ENCODE data around the gene ARHGAP22. TPM values are rescaled to one million over a fixed set of nuclear protein-coding genes. Genes with fewer than 3 reads are reported as not detected.

Gene ARHGAP22
- total RNA-seq, 1 experiment from 2014 or later: 13.5 TPM

DNA sequence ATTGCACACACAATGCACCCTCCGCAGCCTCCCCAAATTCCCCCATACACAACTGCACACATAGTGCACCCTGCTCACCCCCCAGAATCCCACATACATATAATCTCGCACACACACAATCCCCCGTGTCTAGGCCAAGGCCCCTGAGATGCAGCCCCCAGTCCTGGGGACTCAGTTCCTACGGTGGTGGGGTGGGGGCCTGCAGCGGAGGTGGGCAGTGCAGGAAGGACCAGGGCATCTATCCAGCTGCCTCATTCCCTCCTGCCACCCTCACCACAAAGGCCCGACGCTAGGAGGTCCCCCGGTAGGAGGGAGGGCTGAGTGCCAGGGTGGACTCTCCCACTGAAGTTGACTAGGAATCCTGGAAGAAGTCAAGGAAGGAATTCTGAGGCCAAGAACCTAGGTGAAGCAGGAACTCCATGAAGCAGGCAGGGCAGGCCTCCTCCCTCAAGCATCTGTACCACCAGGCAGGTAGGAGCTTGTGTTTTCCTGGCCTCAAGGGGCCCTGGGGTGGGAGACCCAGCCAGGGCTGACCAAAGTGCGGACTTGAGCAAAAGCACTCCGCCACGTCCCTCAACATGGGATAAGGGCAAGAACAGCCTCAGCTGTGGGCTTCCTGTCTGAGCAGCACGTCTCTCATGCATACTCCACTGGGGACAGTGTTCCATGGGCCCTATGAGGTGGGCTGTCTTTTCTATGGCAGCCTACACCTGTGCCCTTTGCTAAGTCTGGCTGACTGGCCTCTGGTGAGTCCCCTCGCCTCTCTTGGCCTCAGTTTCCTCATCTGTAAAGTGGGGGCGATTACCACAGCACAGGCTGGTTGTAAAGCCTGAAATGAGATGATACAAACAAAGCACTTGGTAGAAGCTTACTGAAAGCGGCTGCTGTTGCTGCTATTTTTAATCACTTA, 152.6 kb downstream of the ARHGAP22 start:
- CTCF ChIA-PET: no interaction called here
- peaks cover 35% of the 10 kb centered on the region for H3K4me1 Mint-ChIP-seq (ENCODE audit: low read depth, unreplicated experiment)
- intact Hi-C loops (cut with micrococcal nuclease; ENCODE audit: unreplicated experiment): no loop called here
- no peaks in the 10 kb centered on the region for H3K9me3 Mint-ChIP-seq (ENCODE audit: unreplicated experiment)
- no peak overlapping the region for H3K4me3 Mint-ChIP-seq (ENCODE audit: unreplicated experiment)
- peak in 1 of 2 experiments; percentile 38 for DNase-seq
- H3K4me1 ChIP-seq: peaks cover 47% of the 10 kb centered on the region
- POLR2A ChIA-PET: no interaction called here
- H3K27me3 ChIP-seq (replicated peaks; ENCODE audit: control insufficient read depth, insufficient read depth, low read length): no peaks in the 10 kb centered on the region
- H3K27me3 Mint-ChIP-seq (ENCODE audit: insufficient read depth, unreplicated experiment): no peaks in the 10 kb centered on the region
- H3K27ac Mint-ChIP-seq (ENCODE audit: unreplicated experiment): no peak overlapping the region
- TF ChIP-seq, protein P1, sequence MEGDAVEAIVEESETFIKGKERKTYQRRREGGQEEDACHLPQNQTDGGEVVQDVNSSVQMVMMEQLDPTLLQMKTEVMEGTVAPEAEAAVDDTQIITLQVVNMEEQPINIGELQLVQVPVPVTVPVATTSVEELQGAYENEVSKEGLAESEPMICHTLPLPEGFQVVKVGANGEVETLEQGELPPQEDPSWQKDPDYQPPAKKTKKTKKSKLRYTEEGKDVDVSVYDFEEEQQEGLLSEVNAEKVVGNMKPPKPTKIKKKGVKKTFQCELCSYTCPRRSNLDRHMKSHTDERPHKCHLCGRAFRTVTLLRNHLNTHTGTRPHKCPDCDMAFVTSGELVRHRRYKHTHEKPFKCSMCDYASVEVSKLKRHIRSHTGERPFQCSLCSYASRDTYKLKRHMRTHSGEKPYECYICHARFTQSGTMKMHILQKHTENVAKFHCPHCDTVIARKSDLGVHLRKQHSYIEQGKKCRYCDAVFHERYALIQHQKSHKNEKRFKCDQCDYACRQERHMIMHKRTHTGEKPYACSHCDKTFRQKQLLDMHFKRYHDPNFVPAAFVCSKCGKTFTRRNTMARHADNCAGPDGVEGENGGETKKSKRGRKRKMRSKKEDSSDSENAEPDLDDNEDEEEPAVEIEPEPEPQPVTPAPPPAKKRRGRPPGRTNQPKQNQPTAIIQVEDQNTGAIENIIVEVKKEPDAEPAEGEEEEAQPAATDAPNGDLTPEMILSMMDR (IDR thresholded peaks at IDR 0.05; ENCODE audit: insufficient read depth in 1 of 2, low read depth in 1 of 2, low read length in 1 of 2, severe bottlenecking in 1 of 2, unreplicated experiment in 1 of 2): no peak
- no TSS peak for BruUV-seq (replicated peaks)
- peaks cover 7% of the 10 kb centered on the region for H3K36me3 Mint-ChIP-seq (ENCODE audit: insufficient read depth, unreplicated experiment)
- no peak overlapping the region for H3K4me3 ChIP-seq (ENCODE audit: low read depth, low read length)
- H3K36me3 ChIP-seq (ENCODE audit: control insufficient read depth, insufficient read depth, low read length): no peaks in the 10 kb centered on the region; the same call in 1 of the 2 replicates
- no peaks in the 10 kb centered on the region for H3K9me3 ChIP-seq

DNA sequence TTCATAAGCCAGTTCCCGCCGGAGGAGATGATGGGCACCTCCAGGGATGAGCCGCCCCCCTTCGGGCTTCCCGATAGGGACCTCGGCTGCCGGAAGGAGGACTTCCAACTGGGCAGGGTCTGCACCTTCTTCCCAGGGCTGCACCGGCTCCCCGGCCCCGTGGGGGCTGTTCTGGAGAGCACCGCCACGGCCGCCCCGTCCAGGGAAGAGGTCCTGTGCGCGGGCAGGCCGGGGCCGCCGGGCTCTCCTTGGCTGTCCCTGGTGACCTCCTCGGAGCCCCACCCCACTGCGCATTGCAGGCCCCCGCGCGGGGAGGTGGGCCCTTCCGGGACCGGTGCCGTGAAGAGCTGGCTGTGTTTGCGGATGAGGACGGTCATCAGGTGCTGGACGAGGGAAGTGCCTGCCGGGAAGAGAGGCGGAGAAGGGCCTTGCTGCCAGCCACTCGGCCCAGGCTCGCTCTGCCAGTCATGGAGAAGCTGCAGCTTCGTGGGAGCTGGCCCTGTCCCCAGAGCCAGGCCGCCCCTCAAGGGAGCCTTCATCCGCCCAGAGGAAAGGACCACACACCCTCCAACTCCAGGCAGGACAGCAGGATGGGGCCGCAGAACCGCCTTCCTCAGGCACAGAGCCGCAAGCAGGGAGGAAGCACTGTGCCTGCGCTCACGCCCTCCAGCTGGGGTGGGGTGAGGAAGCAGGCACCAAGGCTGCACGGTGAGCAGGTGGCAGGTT, 154.0 kb downstream of the ARHGAP22 start:
- Histone ChIP-seq H3K36me3 (ENCODE audit: control insufficient read depth, insufficient read depth, low read length) (peaks cover 1% of the 10 kb centered on the region; the same call in 1 of the 2 replicates), H3K9me3 (no peaks in the 10 kb centered on the region), H3K4me1 (peaks cover 41% of the 10 kb centered on the region), H3K27me3 (replicated peaks; ENCODE audit: control insufficient read depth, insufficient read depth, low read length) (no peaks in the 10 kb centered on the region), H3K4me3 (ENCODE audit: low read depth, low read length) (no peak overlapping the region)
- peaks cover 7% of the 10 kb centered on the region for H3K36me3 Mint-ChIP-seq (ENCODE audit: insufficient read depth, unreplicated experiment)
- no TSS peak for BruUV-seq (replicated peaks)
- no peak overlapping the region for H3K4me3 Mint-ChIP-seq (ENCODE audit: unreplicated experiment)
- H3K27me3 Mint-ChIP-seq (ENCODE audit: insufficient read depth, unreplicated experiment): no peaks in the 10 kb centered on the region
- no peaks in the 10 kb centered on the region for H3K9me3 Mint-ChIP-seq (ENCODE audit: unreplicated experiment)
- TF ChIP-seq, protein P1 (IDR thresholded peaks at IDR 0.05; ENCODE audit: insufficient read depth in 1 of 2, low read depth in 1 of 2, low read length in 1 of 2, severe bottlenecking in 1 of 2, unreplicated experiment in 1 of 2): no peak
- intact Hi-C loops (cut with micrococcal nuclease; ENCODE audit: unreplicated experiment): no loop called here
- CTCF ChIA-PET: no interaction called here
- peak in 1 of 2 experiments; percentile 38 for DNase-seq
- peaks cover 35% of the 10 kb centered on the region for H3K4me1 Mint-ChIP-seq (ENCODE audit: low read depth, unreplicated experiment)
- POLR2A ChIA-PET: interaction anchor here (0.7 kb wide), 1 partner anchor 18 kb away, joined by 3 read pairs; no protein-coding TSS in a partner anchor
- no peak overlapping the region for H3K27ac Mint-ChIP-seq (ENCODE audit: unreplicated experiment)

DNA sequence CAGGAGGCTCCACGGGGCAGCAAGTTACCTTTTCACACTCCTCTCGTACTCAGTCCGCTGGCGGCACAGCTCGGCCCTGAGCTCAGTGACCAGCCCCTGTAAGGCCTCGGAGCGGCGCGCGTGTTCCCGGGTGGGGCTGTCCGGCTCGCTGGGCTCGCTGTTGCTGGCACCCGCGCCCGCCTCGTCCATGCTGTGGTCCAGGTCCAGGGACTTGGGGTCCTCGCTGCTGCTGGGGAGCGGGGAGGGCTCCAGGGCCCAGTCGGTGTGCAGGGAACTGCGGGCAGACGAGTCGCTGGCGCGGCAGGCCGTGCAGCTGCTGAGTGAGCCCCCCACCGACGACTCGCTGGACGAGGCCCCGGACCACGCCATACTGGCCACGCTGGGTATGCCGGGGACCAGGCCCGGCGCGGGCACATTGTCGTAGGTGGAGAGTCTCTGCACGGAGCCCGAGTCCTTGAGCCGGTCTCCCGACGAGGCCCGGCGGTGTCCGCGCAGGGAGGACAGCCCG, 154.6 kb downstream of the ARHGAP22 start:
- Mint-ChIP-seq H3K9me3 (ENCODE audit: unreplicated experiment) (no peaks in the 10 kb centered on the region), H3K27ac (ENCODE audit: unreplicated experiment) (no peak overlapping the region), H3K36me3 (ENCODE audit: insufficient read depth, unreplicated experiment) (peaks cover 7% of the 10 kb centered on the region), H3K4me1 (ENCODE audit: low read depth, unreplicated experiment) (peaks cover 35% of the 10 kb centered on the region), H3K4me3 (ENCODE audit: unreplicated experiment) (no peak overlapping the region), H3K27me3 (ENCODE audit: insufficient read depth, unreplicated experiment) (no peaks in the 10 kb centered on the region)
- Histone ChIP-seq H3K4me3 (ENCODE audit: low read depth, low read length) (no peak overlapping the region), H3K4me1 (peaks cover 35% of the 10 kb centered on the region), H3K27me3 (replicated peaks; ENCODE audit: control insufficient read depth, insufficient read depth, low read length) (no peaks in the 10 kb centered on the region), H3K36me3 (ENCODE audit: control insufficient read depth, insufficient read depth, low read length) (peaks cover 1% of the 10 kb centered on the region; the same call in 1 of the 2 replicates), H3K9me3 (no peaks in the 10 kb centered on the region)
- no peak for DNase-seq
- CTCF ChIA-PET: no interaction called here
- no TSS peak for BruUV-seq (replicated peaks)
- POLR2A ChIA-PET: interaction anchor here (0.7 kb wide), 1 partner anchor 19 kb away, joined by 3 read pairs; no protein-coding TSS in a partner anchor
- TF ChIP-seq, protein P1 (IDR thresholded peaks at IDR 0.05; ENCODE audit: insufficient read depth in 1 of 2, low read depth in 1 of 2, low read length in 1 of 2, severe bottlenecking in 1 of 2, unreplicated experiment in 1 of 2): no peak
- intact Hi-C loops (cut with micrococcal nuclease; ENCODE audit: unreplicated experiment): no loop called here

All from Caco-2 (cell line).